ENCODE measurements around the gene RNF17. TPM values are rescaled to one million over a fixed set of nuclear protein-coding genes. Genes with fewer than 3 reads are reported as not detected.

The RNF17 gene
- total and polyA plus RNA-seq, 2 experiments from 2014 or later = not detected

GRCh38 chr13:24870380-24870760, 106.4 kb downstream of the RNF17 start:
- DNase-seq (ENCODE audit: low read depth in 1 of 2, low spot score in 1 of 2) = no peak
- no peak for TF ChIP-seq CTCF (IDR thresholded peaks at IDR 0.05; ENCODE audit: low read depth, low read length)
- no peaks in the 10 kb centered on the region for H3K4me1 ChIP-seq (ENCODE audit: low read depth)

GRCh38 chr13:24875566-24875965, 111.6 kb downstream of the RNF17 start:
- no peaks in the 10 kb centered on the region for H3K36me3 ChIP-seq
- no peaks in the 10 kb centered on the region for H3K27me3 ChIP-seq
- no peak overlapping the region for H3K27ac ChIP-seq
- H3K4me1 ChIP-seq (ENCODE audit: low read depth) = no peaks in the 10 kb centered on the region
- H3K4me3 ChIP-seq = no peak overlapping the region
- H3K9me3 ChIP-seq (ENCODE audit: low read depth) = no peaks in the 10 kb centered on the region
- DNase-seq (ENCODE audit: low read depth in 1 of 2, low spot score in 1 of 2) = no peak
- TF ChIP-seq CTCF (IDR thresholded peaks at IDR 0.05; ENCODE audit: low read depth, low read length) = no peak

More at GRCh38 chr13:24870380-24870760, 106.4 kb downstream of the RNF17 start:
- no peak overlapping the region for H3K4me3 ChIP-seq
- H3K27me3 ChIP-seq = no peaks in the 10 kb centered on the region
- no peak overlapping the region for H3K27ac ChIP-seq
- H3K9me3 ChIP-seq (ENCODE audit: low read depth) = no peaks in the 10 kb centered on the region
- no peaks in the 10 kb centered on the region for H3K36me3 ChIP-seq

- Histone ChIP-seq H3K27ac (no peak overlapping the region), H3K36me3 (peaks cover 2% of the 10 kb centered on the region), H3K4me3 (no peak overlapping the region), H3K4me1 (ENCODE audit: low read depth) (no peaks in the 10 kb centered on the region), H3K27me3 (no peaks in the 10 kb centered on the region), H3K9me3 (ENCODE audit: low read depth) (no peaks in the 10 kb centered on the region)
- TF ChIP-seq CTCF (IDR thresholded peaks at IDR 0.05; ENCODE audit: low read depth, low read length) = no peak
- DNase-seq (ENCODE audit: low read depth in 1 of 2, low spot score in 1 of 2) = no peak
Observed at GRCh38 chr13:24877531-24877930, 113.6 kb downstream of the RNF17 start.

- Histone ChIP-seq H3K9me3 (ENCODE audit: low read depth) (no peaks in the 10 kb centered on the region), H3K27ac (no peak overlapping the region), H3K4me3 (no peak overlapping the region), H3K27me3 (no peaks in the 10 kb centered on the region), H3K4me1 (ENCODE audit: low read depth) (no peaks in the 10 kb centered on the region), H3K36me3 (peaks cover 6% of the 10 kb centered on the region)
- no peak for TF ChIP-seq CTCF (IDR thresholded peaks at IDR 0.05; ENCODE audit: low read depth, low read length)
- no peak for DNase-seq (ENCODE audit: low read depth in 1 of 2, low spot score in 1 of 2)
Observed at GRCh38 chr13:24878340-24878739, 114.4 kb downstream of the RNF17 start.

- Histone ChIP-seq H3K4me3 (no peak overlapping the region), H3K27me3 (no peaks in the 10 kb centered on the region), H3K36me3 (peaks cover 6% of the 10 kb centered on the region), H3K27ac (no peak overlapping the region), H3K9me3 (ENCODE audit: low read depth) (no peaks in the 10 kb centered on the region), H3K4me1 (ENCODE audit: low read depth) (no peaks in the 10 kb centered on the region)
- no peak for TF ChIP-seq CTCF (IDR thresholded peaks at IDR 0.05; ENCODE audit: low read depth, low read length)
- DNase-seq (ENCODE audit: low read depth in 1 of 2, low spot score in 1 of 2) = no peak
Observed at GRCh38 chr13:24882665-24883064, 118.7 kb downstream of the RNF17 start.

- TF ChIP-seq CTCF (IDR thresholded peaks at IDR 0.05; ENCODE audit: low read depth, low read length) = no peak
- H3K9me3 ChIP-seq (ENCODE audit: low read depth) = no peaks in the 10 kb centered on the region
- H3K4me3 ChIP-seq = no peak overlapping the region
- H3K27ac ChIP-seq = no peak overlapping the region
- DNase-seq (ENCODE audit: low read depth in 1 of 2, low spot score in 1 of 2) = no peak
- no peaks in the 10 kb centered on the region for H3K27me3 ChIP-seq
- no peaks in the 10 kb centered on the region for H3K4me1 ChIP-seq (ENCODE audit: low read depth)
- H3K36me3 ChIP-seq = peaks cover 2% of the 10 kb centered on the region
Observed at GRCh38 chr13:24887759-24888158, 123.8 kb downstream of the RNF17 start.

All from cardiac muscle cell (in vitro differentiated cells and primary cell).